HG02588 (cell line): ENCODE measurements around the gene FCN3.

Experiments used
- ATAC-seq: cut with Tn5 transposase; IDR thresholded peaks from one replicate; pipeline ENCODE4 v1.9.1; 2021; ENCODE audit warnings: mild to moderate bottlenecking, moderate library complexity; ENCODE audit not compliant: unreplicated experiment

FCN3 gene

GRCh38 chr1:27381969-27382762, 7.5 kb upstream of the FCN3 start:
- ATAC-seq: no peak

- no peak for ATAC-seq
Observed at GRCh38 chr1:27380766-27381733, 6.4 kb upstream of the FCN3 start.

- no peak for ATAC-seq
Observed at GRCh38 chr1:27380224-27380623, 5.6 kb upstream of the FCN3 start.

GRCh38 chr1:27379564-27380122, 5.0 kb upstream of the FCN3 start:
- no peak for ATAC-seq

- ATAC-seq: no peak
Observed at GRCh38 chr1:27377760-27378495, 3.3 kb upstream of the FCN3 start.

- ATAC-seq: no peak
Observed at GRCh38 chr1:27372808-27373690, 1.6 kb downstream of the FCN3 start.

GRCh38 chr1:27372022-27372807, 2.4 kb downstream of the FCN3 start:
- no peak for ATAC-seq

GRCh38 chr1:27368869-27369582, 5.6 kb downstream of the FCN3 start:
- no peak for ATAC-seq

GRCh38 chr1:27367160-27367650, 7.4 kb downstream of the FCN3 start:
- no peak for ATAC-seq

- no peak for ATAC-seq
Observed at GRCh38 chr1:27366411-27367159, 8.0 kb downstream of the FCN3 start, which contains the start of gene MAP3K6. Gene MAP3K6 (minus strand): TSS chr1:27366961. CDS start chr1:27366597, 364 bp downstream.

- ATAC-seq: no peak
Observed at GRCh38 chr1:27366113-27366410, 8.6 kb downstream of the FCN3 start.

GRCh38 chr1:27365372-27366112, 9.1 kb downstream of the FCN3 start:
- ATAC-seq: no peak

GRCh38 chr1:27364696-27365371, 9.8 kb downstream of the FCN3 start:
- ATAC-seq: no peak

- no peak for ATAC-seq
Observed at GRCh38 chr1:27363766-27364695, 10.6 kb downstream of the FCN3 start.

- ATAC-seq: no peak
Observed at GRCh38 chr1:27361553-27361952, 13.1 kb downstream of the FCN3 start.
